Heart left ventricle (tissue), 13 donors: ENCODE data around the gene TNKS1BP1.

ENCODE experiments used
- POLR2A ChIP-seq, 2 donors: fragments of 450-650 bp; IDR thresholded peaks; one replicate each; pipeline ENCODE4 v1.6.1; 2017; ENCODE audit warnings: antibody characterized with exemption in 2 of 2, mild to moderate bottlenecking in 2 of 2, moderate library complexity in 2 of 2
- TF ChIP-seq, protein P1 (sequence below), 12 donors: fragments of 200-600 bp; sonication (generic) in 4 of 12; IDR thresholded peaks; one replicate each; pipeline versions ENCODE4 v1.5.0 to v1.8.0; 2018 to 2022; ENCODE audit warnings: antibody characterized with exemption in 12 of 12, mild to moderate bottlenecking in 5 of 12
- donor health status: ischemic (EF 13 %, LVEDD 7.1; RV severe dilation, severe dysfunction).
- donor health status: DM: no; HTN: yes; CAD: no.
- donor health status: DM: no; HTN: no; CAD: no.
- donor health status: ischemic (EF 25% LVEDD 6.9; RV normal size, moderate dysfunction).
- donor health status: ischemic (EF 25% LVEDD 5.7; RV mildly dilated, moderate dysfunction).
- donor health status: ischemic (EF 35%, LVEDD 5.7; RV mildly dilated, moderate dysfunction).
- donor health status: nonischemic (EF 11% LVEDD 7.7; RV severe dilation, severe dysfunction).
- donor health status: DM: yes; HTN: yes; CAD: no.
- donor health status: PGD.
- donor health status: ischemic (EF 29% LVEDD 5.4; RV normal size, mild dysfunction).
- donor health status: nonischemic (EF 23%, LVEDD 6.1; RV moderate dilation, normal function).

DNA sequence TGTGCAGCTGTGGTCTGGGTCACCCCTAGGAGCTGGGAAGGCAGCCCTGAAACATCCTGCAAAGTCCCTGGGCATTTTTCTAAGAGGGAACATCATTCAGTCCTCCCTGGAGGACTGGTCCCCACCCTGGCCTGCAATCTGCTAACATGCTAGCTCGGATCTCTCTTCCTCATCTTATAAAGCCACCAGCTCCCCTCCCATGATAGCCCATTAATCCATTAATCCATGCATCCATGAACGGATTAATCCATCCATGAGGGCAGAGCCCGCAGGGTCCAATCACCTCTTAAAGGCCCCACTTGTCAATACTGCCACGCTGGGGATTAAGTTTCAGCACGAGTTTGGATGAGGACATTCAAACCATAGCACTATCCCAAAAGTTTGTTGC lies 44.1 kb upstream of the TNKS1BP1 start:
- TF ChIP-seq, protein P1, sequence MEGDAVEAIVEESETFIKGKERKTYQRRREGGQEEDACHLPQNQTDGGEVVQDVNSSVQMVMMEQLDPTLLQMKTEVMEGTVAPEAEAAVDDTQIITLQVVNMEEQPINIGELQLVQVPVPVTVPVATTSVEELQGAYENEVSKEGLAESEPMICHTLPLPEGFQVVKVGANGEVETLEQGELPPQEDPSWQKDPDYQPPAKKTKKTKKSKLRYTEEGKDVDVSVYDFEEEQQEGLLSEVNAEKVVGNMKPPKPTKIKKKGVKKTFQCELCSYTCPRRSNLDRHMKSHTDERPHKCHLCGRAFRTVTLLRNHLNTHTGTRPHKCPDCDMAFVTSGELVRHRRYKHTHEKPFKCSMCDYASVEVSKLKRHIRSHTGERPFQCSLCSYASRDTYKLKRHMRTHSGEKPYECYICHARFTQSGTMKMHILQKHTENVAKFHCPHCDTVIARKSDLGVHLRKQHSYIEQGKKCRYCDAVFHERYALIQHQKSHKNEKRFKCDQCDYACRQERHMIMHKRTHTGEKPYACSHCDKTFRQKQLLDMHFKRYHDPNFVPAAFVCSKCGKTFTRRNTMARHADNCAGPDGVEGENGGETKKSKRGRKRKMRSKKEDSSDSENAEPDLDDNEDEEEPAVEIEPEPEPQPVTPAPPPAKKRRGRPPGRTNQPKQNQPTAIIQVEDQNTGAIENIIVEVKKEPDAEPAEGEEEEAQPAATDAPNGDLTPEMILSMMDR (IDR thresholded peaks at IDR 0.05), result no peak
- TF ChIP-seq POLR2A (IDR thresholded peaks at IDR 0.05), result no peak
